RPMI7951 (cell line): ENCODE results near the gene IL9. TPM values are rescaled to one million over a fixed set of nuclear protein-coding genes. Genes with fewer than 3 reads are reported as not detected.
A peak's percentile ranks its signal among the peaks of the same experiment; 100 is the strongest.

Experiments
- DNase-seq: peaks from one replicate; pipeline ENCODE4 v3.0.0-alpha.2; 2012; ENCODE audit warnings: low read depth
- total RNA-seq: library from RNA; depleted of rRNA; stranded (reverse); fragments of >200 nt; shearing (Covaris generic); gene quantifications from 2 replicates; pipeline ENCODE4 v1.2.3, GENCODE V29; 2014

The IL9 gene
- total RNA-seq, 1 experiment from 2014 or later: not detected

DNA sequence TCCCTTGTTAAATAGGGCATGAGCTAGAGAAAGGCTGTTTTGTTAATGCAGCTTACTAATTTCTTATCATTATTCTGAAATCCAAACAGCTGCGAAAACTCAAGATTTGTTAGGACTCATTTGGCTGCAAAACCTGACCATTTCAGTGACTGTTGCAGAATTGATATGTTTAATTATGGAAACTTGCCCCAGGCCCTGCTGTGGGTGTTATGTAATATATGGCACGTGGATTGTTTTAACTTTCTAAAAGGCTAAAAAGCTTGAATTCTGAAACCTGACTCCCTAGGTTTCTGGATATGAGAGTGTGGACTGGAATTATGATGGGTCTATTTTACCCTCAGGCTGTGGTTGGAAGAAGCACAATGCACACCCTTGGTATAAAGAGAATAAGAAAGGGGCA, 4.4 kb downstream of the IL9 start:
- peak; percentile 21 for DNase-seq

DNA sequence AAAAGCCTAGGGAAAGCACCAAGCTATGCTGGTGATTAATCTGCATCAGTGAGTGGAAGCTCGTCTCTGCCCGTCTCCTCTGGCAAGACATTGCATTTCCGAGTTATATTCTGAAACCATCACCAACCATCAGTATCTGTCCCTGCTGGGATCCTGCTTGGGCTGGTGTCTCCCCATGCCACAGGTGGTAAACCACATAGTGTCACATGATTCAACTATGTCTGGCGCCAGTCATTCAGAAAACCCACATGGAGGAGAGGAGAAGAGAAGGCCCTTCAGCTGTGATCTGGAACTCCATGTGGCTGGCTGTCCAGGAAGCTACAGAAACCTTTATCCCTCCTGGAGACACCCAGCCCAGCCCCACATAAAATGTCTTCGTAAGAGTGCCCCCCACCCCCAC, 4.8 kb downstream of the IL9 start:
- DNase-seq: peak; percentile 49

DNA sequence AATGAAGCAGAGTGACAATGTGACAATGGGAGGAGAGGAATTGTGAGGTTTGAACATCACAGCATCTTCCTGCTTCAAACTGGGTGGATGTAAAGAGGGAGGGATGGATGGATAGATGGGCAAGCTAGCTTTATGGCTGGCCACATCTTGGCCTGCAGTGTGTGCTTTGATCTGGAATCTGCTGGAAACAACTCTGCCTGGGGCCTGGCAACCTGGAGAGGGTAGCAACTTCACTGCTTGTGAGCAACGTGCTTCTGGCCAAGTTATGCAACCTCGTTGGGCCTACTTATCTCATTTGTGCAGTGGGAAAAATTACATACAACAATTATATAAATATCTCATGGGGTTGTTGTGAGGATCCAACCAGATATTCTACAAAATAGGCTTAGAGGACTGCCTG, 5.3 kb downstream of the IL9 start:
- DNase-seq: no peak

DNA sequence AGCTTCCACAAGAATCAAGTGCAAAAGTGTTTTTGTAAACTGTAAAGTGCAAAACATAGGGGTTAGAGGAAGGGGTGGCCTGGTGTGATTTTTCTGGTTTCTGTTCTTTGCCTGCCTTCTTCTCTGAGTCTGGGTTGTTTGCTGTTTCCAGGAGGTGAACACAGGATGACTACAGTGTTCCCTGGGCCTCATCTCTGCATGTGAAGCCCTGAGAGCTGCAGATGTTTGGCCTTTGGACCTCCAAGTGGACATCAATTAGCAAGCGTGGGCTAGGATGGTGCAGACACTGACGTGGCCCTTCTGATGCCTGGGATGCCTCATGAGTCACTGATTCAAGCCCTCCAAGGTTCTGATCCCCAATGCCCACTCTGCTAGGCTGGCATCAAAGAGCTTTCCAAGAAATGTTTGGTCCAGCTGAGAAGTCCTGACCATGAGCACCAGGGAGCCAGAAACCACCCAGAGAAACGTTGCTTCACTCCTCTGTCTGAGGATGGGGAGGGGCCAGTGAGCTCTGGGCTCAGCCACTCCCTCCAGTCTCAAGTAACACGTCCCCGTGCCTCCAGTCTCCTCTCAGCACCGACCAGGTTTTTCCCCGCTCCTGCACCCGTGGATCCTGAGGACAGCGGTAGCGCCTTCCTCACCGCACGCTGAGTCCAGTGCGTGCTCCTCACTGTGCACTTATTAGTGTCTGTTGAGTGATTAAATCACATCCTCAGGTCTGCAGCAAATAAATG, 7.6 kb downstream of the IL9 start:
- peak; percentile 47 for DNase-seq

DNA sequence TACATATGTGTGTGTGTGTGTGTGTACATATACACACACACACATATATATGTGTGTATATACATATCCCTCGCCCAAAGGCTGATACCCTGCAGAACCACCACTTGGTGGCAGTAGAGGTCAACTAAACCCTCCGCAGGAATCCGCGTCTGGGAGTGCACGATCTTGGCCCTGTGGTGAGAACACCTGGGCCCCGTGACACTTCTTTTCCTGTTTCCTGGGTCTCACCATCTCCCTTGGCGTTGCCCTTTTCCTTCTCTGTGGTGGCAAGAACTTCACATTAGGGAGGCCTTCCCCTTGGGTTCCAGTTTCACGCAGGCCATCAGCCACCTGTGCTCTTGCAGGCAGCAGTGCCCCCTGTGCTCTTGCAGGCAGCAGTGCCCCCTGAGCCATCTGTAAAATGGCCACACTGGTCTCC, 8.2 kb downstream of the IL9 start:
- DNase-seq: peak; percentile 55

DNA sequence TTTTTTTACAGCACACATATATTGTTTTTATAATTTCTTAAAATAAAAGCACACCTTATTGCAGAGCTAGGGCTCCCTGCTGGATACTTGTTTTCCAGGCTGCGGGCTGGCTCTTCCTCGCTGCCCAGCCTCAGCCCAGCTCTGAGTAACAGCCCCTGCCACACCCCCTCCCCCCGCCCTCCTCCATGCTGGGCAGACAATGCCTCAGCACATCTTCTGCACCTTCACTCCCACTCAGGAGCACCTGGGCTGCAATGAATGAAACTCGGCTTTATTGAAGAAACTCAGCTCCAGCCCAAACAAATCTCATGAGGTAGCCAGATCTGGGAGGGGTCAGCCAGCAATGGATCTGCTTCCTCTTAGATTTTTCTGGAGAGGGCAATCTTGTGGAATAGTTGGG, 9.5 kb downstream of the IL9 start:
- DNase-seq: no peak

DNA sequence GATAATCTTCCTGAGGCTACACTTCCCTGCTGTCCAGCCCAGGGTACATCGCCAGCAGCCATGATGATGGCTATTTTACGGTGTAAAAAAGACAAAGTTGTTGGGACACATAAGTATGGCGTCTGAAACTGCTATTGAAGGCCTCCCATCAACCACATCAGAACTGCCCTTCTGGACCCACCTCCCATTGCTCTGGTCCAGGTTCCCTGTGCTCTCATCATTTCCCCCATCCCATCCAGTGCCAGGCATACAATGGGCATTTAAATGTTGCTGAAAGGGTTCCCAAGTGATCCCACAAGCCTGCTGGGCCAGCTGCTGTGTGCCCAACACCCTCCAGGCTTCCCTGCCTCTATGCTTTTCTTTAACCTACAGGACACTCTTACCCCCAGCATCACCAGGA, 10.6 kb downstream of the IL9 start:
- DNase-seq: no peak

DNA sequence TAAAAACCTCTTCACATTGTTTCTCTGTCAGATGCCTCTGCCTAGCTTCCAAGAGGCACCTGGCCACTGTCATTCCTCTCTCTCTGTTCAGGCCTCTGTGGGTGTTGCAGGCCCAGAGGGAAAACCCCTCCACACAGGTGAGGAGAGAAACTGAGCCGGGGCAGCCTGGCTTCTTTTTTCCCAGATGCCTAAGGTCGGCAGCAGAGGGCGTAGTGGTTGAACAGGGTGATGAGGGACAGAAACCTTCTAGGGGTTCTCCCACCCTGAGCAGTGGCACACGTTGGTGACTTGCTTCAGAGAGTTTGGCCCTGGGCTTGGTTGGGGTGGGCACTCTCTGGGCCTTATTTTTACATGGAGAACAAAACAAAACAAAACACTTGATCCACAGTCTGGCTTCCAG, 12.2 kb downstream of the IL9 start:
- no peak for DNase-seq

DNA sequence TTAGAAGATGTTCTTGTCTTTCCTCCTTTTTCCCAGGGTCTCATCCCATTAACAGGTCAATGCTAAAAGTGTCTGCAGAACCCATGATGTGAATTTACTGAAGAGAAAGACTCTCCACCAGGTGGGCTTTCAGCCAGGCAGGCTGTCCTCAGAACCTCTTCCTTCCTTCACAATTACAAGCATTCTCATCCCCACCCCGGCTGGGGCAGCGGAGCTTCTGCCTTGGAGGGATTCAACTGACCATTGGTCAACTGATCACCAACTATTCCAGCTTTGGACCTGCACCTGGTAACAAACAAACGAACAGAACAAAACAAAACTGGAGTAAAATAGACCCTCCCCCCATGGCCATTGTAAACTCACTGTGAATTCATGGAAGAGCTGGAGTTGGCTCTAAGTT, 12.6 kb downstream of the IL9 start:
- no peak for DNase-seq

DNA sequence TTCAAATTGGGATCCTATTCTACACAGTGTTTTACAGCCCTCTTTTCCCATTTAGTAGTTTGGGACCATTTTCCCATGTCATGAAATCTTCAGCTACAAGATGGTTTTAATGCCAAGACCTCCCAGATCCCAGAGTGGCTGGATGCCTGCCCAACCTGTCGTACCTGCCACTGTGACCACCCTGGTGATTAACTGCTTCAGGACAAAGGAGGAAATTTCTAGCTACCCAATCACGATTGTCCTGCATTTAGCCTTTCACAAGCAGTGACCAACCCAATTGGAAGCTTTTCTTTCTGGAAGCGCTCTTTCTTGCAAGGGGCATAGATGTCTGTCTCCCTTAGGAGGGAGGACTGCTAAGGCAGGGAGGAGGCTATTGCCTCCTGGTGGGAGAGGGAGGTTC, 13.8 kb downstream of the IL9 start:
- DNase-seq: no peak

DNA sequence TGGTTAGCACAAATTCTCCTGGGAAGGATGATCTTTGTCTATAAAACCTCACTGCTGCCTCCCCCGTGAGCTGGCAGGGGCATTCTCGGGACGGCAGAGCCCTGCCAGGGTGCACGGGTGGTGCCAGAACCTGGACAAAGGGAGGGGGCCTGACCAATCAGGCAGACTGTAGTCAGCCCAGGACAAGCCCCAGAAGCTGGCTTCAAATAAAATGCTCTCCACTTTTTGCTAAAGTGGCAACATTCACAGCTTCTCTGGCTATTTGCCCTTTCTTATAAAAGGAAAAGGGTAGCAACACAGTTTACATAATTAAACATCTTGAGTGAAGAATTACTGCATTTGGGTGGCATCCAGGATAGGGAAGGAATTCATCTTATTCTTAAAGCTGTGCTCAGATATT, 14.4 kb downstream of the IL9 start:
- no peak for DNase-seq

DNA sequence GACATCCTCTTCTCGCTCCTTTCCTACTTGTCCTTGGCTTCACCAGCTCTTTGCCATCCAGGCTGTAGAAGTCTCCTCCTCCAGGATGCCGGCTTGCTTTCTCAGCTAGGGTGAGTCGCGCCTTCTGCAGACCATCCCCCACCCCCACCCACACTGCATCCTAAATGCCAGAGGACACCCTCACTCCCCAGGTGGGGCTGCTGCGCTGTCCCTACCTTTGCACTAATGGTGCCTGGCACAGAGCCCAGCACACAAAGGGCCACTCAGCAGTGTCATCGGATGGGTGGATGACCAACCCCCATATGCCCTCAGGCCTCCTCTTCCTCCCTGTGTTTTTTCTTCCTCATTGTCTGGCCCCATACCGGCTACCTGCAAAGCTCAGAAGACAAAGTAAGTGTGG, 14.8 kb downstream of the IL9 start:
- DNase-seq: no peak

DNA sequence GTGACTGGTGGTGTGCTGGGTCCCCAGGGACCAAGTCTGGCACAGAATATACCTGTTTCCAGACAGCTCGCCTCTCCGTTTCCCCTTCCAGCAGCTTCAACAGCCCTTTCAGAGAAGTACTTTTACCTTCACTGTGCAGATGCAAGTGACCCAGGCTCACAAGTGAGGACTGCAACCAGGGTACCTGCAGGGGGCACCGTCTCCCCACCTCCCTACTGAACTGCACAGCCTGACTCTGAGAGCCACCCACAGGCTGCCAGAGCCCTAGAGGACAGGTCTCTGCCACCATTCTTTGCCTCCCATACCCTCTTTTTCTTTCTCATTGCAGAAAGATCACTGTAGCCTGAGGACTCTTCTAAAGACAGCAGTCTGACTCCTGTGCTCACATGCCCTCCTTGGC, 15.4 kb downstream of the IL9 start:
- no peak for DNase-seq

DNA sequence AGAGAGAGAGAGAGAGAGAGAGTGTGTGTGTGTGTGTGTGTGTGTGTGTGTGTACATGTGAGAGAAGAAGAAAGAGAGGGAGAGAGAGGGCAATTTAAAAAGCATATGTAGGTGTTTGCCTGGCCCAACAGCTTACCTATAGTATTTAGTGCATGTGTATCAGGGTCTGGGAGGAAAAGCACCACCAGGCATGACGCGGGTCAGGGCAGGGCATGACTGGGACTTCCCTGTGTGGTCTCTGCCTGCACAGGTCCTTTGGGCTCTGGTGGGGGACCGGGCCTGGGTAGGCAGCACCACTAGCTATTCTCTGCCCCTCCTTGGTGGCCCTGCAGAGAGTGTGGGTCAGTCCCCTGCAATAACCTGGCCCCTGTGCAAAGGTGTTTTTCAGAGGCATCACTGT, 16.1 kb downstream of the IL9 start:
- DNase-seq: no peak

DNA sequence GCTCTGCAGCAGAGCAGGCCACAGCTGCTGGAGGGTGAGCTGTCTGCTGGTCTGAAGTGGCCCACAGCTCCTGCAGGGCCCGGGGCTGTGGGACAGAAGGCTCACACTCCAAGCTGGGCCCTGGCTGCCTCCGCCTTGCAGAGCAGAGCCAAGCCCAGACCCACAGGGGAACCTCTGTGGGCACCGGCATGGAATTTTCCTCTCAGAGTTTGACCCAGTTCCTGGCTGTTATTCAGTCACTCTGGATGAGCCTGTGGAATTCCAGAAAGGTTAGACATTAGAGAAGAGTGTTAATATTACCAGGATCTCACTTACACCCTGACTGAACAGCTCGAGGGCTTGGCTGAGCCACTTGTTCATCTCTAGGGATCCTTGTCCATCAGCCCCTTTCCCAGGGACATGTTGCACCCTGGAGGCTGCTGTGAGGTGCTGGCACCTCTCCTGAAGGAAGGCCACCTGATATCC, 17.5 kb downstream of the IL9 start:
- DNase-seq: peak; percentile 9

DNA sequence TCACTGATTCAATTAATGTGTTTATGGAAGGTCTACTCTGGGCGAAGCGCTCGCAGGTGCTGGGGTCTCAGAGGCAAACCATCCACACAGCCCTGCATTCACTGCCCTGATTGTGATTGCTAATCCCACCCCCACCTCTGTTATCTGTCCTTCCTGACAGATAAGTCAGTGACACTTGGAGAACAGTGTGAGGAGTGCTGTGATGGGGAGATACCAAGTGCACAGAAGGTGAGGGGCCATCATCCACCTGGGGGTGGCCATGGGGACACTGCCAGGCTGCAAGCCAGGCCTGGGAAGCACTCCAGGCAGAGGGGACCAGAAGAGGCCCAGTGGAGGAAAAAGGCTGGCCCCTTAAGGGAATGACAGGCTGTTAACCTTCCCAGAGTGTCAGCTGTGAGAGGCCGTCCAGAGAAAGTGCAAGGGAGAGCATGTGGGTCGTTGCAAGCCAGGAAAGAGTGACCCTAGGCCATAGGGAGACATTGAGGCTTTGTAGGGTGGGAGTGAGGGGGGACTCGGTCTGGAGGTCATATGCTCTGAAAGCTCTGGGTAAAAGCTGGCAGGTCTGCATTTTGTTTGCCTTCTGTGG, 18.0 kb downstream of the IL9 start:
- no peak for DNase-seq

DNA sequence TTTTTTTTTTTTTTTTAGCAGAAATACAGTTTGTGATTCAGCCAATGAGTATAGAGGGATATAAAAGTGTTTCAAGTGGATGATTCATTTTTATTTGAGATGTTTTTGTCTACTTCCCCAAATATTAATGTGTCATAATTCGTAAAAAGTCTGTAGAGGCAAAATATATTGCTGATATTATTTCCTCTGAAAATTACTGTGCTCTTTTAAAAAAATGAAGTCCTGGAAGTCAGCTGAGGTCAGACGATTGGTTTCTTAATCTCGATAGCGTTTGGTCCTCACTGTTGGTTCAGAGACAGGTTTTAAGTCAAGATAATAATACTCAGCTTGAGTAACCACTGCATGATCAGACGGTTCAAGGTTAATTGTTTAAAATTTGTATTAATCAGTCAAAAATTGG, 19.5 kb downstream of the IL9 start:
- DNase-seq: no peak

DNA sequence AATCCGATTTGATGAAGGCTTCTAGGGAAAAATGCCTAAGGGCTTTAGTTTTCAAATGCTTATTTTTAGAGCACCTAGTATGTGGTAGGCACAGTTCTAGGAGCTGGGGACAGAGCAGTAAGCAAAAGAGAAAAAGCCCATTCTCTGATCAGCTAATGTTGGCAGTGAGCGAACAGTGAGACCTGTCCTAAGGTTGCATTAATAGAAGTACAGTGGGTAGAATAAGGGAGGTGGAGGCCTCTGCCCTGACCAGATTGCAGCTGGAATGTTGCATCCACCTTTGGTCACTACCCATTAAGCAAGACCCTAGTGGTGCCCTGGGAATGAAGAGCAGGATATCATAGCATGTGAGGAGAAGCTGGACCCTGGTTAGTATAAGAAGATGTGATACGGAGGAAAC, 20.1 kb downstream of the IL9 start:
- no peak for DNase-seq

DNA sequence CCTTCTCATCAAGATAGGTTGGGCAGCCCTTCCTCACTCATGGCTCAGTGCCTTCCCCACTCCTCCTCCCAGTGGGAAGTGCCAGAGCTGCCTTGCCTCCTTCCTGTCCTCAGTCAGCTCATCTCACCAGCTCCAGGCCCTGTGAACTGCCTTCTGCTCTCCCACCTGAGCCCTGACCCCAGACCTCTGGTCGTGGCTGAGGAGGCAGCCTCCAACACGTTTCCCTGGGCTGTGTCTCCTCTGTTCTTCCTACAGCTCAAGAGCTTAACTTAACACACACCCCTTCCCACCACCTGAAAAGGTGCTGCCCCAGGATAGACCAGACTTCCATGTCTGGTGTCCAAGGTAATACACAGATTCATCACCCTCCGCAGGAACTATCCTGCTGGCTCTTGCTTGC, 21.2 kb downstream of the IL9 start:
- no peak for DNase-seq

DNA sequence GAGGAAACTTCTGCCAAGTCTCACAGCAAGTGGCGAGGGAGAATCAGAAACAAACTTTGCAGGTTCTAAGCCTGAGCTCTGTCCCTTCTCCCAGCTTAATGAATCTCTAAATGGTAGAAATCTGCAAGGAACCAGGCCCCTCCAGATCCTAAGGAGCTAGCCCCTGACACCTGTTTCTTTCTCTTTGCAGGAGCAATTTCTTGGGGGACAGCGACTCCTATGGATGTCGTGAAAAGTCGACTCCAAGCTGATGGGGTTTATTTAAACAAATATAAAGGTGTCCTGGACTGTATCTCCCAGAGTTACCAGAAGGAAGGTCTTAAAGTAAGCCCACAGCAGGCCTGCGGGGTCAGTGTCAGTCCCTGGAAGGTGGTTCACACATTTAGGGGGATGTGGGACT, 21.8 kb downstream of the IL9 start:
- DNase-seq: no peak

DNA sequence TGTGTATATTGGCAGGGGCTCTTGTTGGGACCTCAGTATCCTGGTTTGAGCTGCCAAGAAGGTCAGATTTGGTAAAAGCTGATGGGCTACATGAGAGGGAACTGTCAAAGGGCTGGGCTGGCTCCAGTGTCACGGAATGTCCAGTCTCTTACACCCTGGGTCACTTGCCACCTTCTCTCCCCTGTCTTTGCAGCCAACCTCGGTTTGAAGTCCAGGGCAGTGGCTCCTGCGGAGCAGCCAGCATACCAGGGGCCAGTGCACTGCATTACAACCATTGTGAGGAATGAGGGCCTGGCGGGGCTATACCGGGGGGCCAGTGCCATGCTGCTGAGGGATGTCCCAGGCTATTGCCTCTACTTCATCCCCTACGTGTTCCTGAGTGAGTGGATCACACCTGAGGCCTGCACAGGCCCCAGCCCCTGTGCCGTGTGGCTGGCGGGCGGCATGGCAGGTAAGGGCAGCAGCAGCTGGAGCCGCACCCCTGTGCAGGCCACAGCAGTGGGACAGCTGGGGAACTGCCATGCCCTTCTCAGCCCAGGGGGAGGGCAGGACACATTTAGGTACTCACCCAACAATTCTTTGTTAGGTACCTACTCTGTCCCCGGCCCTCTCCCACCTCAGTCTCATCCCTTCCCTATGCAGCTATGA, 24.2 kb downstream of the IL9 start:
- DNase-seq: no peak

DNA sequence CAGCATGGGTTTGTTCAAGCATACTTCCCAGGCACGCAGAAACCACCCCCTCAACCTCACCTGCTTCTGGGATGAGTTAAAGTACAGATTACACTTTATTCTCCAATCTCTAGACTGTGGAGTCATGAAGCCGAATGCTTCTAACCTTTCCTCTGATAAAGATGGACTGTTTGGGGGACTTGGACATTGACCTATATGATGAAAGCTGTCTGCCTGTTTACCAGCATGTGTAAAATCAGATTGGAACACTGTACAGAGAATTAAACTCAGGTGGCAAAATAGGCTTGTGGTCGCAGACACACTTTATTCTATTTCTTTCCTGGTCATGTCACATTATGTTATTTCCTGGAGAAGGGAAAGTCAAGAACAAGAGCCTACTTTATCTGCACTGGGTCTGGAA, 25.7 kb downstream of the IL9 start:
- no peak for DNase-seq

DNA sequence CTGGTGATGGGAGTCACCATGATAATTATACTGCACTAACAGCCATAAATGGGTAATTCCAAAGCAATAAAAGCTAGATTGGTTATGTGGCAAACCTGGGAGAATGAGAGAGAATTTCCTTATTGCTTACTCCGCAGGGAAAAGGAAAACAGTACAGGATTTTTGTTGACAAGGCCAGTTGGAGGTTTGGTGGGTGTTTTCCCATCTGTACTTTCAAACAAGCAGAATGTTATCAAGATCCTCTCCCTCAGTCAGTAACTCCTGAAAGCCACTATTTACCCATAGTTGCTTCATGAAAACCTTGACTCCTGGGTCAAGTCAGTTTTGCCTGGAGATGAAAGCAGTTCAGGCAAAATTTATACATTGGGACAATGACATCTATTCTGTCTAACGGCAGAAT, 26.4 kb downstream of the IL9 start:
- DNase-seq: no peak
